Lower leg skin (tissue), 3 donors: ENCODE measurements around the gene PDE6H.

Source experiments
- CTCF ChIP-seq, 3 donors: fragments of 450-650 bp; IDR thresholded peaks; one replicate each; pipeline ENCODE4 v1.5.1; 2016; ENCODE audit warnings: antibody characterized with exemption in 3 of 3, mild to moderate bottlenecking in 3 of 3, moderate library complexity in 2 of 3
- POLR2A ChIP-seq, 2 donors: fragments of 450-650 bp; IDR thresholded peaks; one replicate each; pipeline ENCODE4 v1.6.1; 2016 to 2017; ENCODE audit warnings: antibody characterized with exemption in 2 of 2, mild to moderate bottlenecking in 1 of 2, moderate library complexity in 1 of 2

GRCh38 chr12:14946861-14947260, 26.0 kb upstream of the PDE6H start:
- TF ChIP-seq CTCF (IDR thresholded peaks at IDR 0.05) (no peak), POLR2A (IDR thresholded peaks at IDR 0.05) (no peak)
